ENCODE measurements around the gene DACH1. TPM values are rescaled to one million over a fixed set of nuclear protein-coding genes. Genes with fewer than 3 reads are reported as not detected.

The DACH1 gene
- total RNA-seq, 1 experiment from 2014 or later, result 1.2 TPM

DNA sequence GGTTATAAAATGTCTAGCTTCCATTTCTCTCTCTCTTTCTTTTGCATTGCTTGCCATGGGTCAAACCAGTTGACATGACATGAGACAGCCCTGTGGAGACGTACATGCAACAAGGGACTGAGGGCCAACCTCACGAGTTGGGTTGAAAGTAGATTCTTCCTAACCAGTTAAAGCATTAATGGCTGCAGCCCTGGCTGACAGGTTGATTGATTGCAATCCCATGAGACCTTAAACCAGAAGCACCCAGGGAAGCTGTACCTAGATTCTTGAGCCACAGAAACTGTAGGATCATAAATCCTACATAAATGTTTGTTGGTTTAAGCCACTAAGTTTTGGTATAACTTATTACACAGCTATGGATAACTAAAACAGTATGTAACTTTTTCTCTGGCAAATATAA lies 373.8 kb downstream of the DACH1 start:
- no peaks in the 10 kb centered on the region for H3K27me3 Mint-ChIP-seq (ENCODE audit: insufficient read depth, unreplicated experiment)
- intact Hi-C loops (cut with micrococcal nuclease; ENCODE audit: unreplicated experiment), result no loop called here
- no peaks in the 10 kb centered on the region for H3K4me1 Mint-ChIP-seq (ENCODE audit: low read depth, unreplicated experiment)
- Histone ChIP-seq H3K9me3 (no peaks in the 10 kb centered on the region), H3K27me3 (replicated peaks; ENCODE audit: control insufficient read depth, insufficient read depth, low read length) (no peaks in the 10 kb centered on the region), H3K4me3 (ENCODE audit: low read depth, low read length) (no peak overlapping the region), H3K4me1 (no peaks in the 10 kb centered on the region), H3K36me3 (ENCODE audit: control insufficient read depth, insufficient read depth, low read length) (no peaks in the 10 kb centered on the region)
- TF ChIP-seq, protein P1, sequence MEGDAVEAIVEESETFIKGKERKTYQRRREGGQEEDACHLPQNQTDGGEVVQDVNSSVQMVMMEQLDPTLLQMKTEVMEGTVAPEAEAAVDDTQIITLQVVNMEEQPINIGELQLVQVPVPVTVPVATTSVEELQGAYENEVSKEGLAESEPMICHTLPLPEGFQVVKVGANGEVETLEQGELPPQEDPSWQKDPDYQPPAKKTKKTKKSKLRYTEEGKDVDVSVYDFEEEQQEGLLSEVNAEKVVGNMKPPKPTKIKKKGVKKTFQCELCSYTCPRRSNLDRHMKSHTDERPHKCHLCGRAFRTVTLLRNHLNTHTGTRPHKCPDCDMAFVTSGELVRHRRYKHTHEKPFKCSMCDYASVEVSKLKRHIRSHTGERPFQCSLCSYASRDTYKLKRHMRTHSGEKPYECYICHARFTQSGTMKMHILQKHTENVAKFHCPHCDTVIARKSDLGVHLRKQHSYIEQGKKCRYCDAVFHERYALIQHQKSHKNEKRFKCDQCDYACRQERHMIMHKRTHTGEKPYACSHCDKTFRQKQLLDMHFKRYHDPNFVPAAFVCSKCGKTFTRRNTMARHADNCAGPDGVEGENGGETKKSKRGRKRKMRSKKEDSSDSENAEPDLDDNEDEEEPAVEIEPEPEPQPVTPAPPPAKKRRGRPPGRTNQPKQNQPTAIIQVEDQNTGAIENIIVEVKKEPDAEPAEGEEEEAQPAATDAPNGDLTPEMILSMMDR (IDR thresholded peaks at IDR 0.05; ENCODE audit: insufficient read depth in 1 of 2, low read depth in 1 of 2, low read length in 1 of 2, severe bottlenecking in 1 of 2, unreplicated experiment in 1 of 2), result no peak
- BruUV-seq (replicated peaks), result no TSS peak
- no peaks in the 10 kb centered on the region for H3K9me3 Mint-ChIP-seq (ENCODE audit: unreplicated experiment)
- no peaks in the 10 kb centered on the region for H3K36me3 Mint-ChIP-seq (ENCODE audit: insufficient read depth, unreplicated experiment)
- ChIA-PET POLR2A (no interaction called here), CTCF (no interaction called here)
- no peak overlapping the region for H3K4me3 Mint-ChIP-seq (ENCODE audit: unreplicated experiment)
- no peak overlapping the region for H3K27ac Mint-ChIP-seq (ENCODE audit: unreplicated experiment)
- no peak for DNase-seq

DNA sequence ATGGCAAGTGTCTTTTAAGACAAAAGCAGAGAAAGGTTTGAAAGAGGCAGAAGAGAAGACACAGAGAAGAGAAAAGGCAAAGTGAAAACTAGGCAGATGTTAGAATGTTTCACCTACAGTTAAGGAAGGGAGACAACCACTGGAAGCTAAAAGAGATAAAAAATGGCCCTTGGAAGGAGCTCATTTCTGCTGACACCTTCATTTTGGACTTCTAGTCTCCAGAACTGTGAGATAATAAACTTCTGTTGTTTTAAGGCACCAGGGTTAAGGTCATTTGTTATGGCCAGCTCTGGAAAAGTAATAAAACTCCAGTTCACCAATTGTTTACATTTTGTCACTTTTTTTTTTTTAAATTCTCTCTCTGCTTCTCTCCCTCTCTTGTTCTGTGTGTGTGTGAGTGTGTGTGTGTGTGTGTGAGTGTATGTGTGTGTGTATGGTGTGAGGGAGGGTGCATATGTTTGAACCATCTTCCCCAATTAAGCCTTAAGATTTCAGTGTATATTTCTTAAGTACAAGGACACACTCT lies 374.6 kb downstream of the DACH1 start:
- intact Hi-C loops (cut with micrococcal nuclease; ENCODE audit: unreplicated experiment), result no loop called here
- H3K36me3 Mint-ChIP-seq (ENCODE audit: insufficient read depth, unreplicated experiment), result no peaks in the 10 kb centered on the region
- BruUV-seq (replicated peaks), result no TSS peak
- H3K36me3 ChIP-seq (ENCODE audit: control insufficient read depth, insufficient read depth, low read length), result no peaks in the 10 kb centered on the region
- H3K4me3 ChIP-seq (ENCODE audit: low read depth, low read length), result no peak overlapping the region
- no peaks in the 10 kb centered on the region for H3K4me1 ChIP-seq
- POLR2A ChIA-PET, result no interaction called here
- DNase-seq, result no peak
- H3K4me1 Mint-ChIP-seq (ENCODE audit: low read depth, unreplicated experiment), result no peaks in the 10 kb centered on the region
- H3K27ac Mint-ChIP-seq (ENCODE audit: unreplicated experiment), result no peak overlapping the region
- H3K9me3 ChIP-seq, result no peaks in the 10 kb centered on the region
- H3K4me3 Mint-ChIP-seq (ENCODE audit: unreplicated experiment), result no peak overlapping the region
- no peaks in the 10 kb centered on the region for H3K27me3 ChIP-seq (replicated peaks; ENCODE audit: control insufficient read depth, insufficient read depth, low read length)
- no peaks in the 10 kb centered on the region for H3K9me3 Mint-ChIP-seq (ENCODE audit: unreplicated experiment)
- CTCF ChIA-PET, result no interaction called here
- TF ChIP-seq, protein P1 (IDR thresholded peaks at IDR 0.05; ENCODE audit: insufficient read depth in 1 of 2, low read depth in 1 of 2, low read length in 1 of 2, severe bottlenecking in 1 of 2, unreplicated experiment in 1 of 2), result no peak
- no peaks in the 10 kb centered on the region for H3K27me3 Mint-ChIP-seq (ENCODE audit: insufficient read depth, unreplicated experiment)

DNA sequence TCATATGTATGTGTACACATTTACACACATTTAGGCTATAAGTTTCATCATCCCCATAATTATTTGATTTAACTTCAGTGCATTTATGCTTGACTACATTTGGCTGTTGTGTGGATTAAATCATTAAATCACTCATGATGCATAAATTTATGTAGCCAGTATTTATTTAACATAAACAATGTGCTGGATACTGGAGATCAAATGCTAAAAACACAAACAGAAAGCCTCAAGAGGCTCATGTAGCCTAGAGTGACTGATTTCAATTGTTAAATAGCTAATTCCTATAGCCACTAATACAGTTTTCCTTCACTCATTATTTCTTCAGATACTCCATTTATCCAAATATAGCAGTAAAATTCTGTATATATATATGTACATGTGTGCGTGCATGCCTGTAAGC lies 376.0 kb downstream of the DACH1 start:
- ChIA-PET POLR2A (no interaction called here), CTCF (no interaction called here)
- Mint-ChIP-seq H3K36me3 (ENCODE audit: insufficient read depth, unreplicated experiment) (no peaks in the 10 kb centered on the region), H3K27me3 (ENCODE audit: insufficient read depth, unreplicated experiment) (no peaks in the 10 kb centered on the region), H3K4me1 (ENCODE audit: low read depth, unreplicated experiment) (no peaks in the 10 kb centered on the region), H3K4me3 (ENCODE audit: unreplicated experiment) (no peak overlapping the region), H3K27ac (ENCODE audit: unreplicated experiment) (no peak overlapping the region), H3K9me3 (ENCODE audit: unreplicated experiment) (no peaks in the 10 kb centered on the region)
- H3K4me1 ChIP-seq, result no peaks in the 10 kb centered on the region
- no peaks in the 10 kb centered on the region for H3K9me3 ChIP-seq
- no peak overlapping the region for H3K4me3 ChIP-seq (ENCODE audit: low read depth, low read length)
- DNase-seq, result no peak
- TF ChIP-seq, protein P1 (IDR thresholded peaks at IDR 0.05; ENCODE audit: insufficient read depth in 1 of 2, low read depth in 1 of 2, low read length in 1 of 2, severe bottlenecking in 1 of 2, unreplicated experiment in 1 of 2), result no peak
- no peaks in the 10 kb centered on the region for H3K27me3 ChIP-seq (replicated peaks; ENCODE audit: control insufficient read depth, insufficient read depth, low read length)
- no peaks in the 10 kb centered on the region for H3K36me3 ChIP-seq (ENCODE audit: control insufficient read depth, insufficient read depth, low read length)
- intact Hi-C loops (cut with micrococcal nuclease; ENCODE audit: unreplicated experiment), result no loop called here
- BruUV-seq (replicated peaks), result no TSS peak

Measured in Caco-2 (cell line).